Right cardiac atrium (tissue), 5 donors: ENCODE data around the gene FARP2. TPM values are rescaled to one million over a fixed set of nuclear protein-coding genes. Genes with fewer than 3 reads are reported as not detected.
"Not testable (repeated sequence)": the region's sequence is repeated elsewhere in the genome, so short reads cannot be mapped to it uniquely, and the experiment has no call there.

Experiments
- ATAC-seq, 2 donors: fragments of 200-7000 bp; cut with Tn5 transposase; one replicate each; pipeline versions ENCODE4 v1.8.0 to v1.9.1; 2020; ENCODE audit warnings: moderate library complexity in 2 of 2, mild to moderate bottlenecking in 1 of 2
- DNase-seq, 3 donors: peaks; one replicate each; pipeline ENCODE4 v3.0.0-alpha.2; 2020
- H3K27ac ChIP-seq: one replicate; pipeline ENCODE4 v1.5.1; 2013; ENCODE audit warnings: mild to moderate bottlenecking, low read length, control low read depth, moderate library complexity
- H3K27me3 ChIP-seq: one replicate; pipeline ENCODE4 v1.6.1; 2013; ENCODE audit not compliant: control insufficient read depth, insufficient read depth
- H3K4me1 ChIP-seq: one replicate; pipeline ENCODE4 v1.6.1; 2013; ENCODE audit warnings: low read length; ENCODE audit not compliant: control insufficient read depth, insufficient read depth
- H3K4me3 ChIP-seq: one replicate; pipeline ENCODE4 v1.5.1; 2013; ENCODE audit warnings: low read length, control low read depth
- H3K9me3 ChIP-seq: one replicate; pipeline ENCODE4 v1.6.1; 2013; ENCODE audit warnings: low read length; ENCODE audit not compliant: control insufficient read depth
- WGBS: extraction: QIAGEN DNeasy Blood & Tissue Kit; methylation state at CpG from one replicate; pipeline ENCODE4 v1.1.7; 2013; 5-methylcytosine and 5-hydroxymethylcytosine counted together
- intact Hi-C, 4 donors: fragments of 100-400 bp; cut with DNase I; formaldehyde crosslinking; loops; one replicate each; pipeline versions ENCODE4 v1.11.0 to v1.14.0; 2022 to 2023
- polyA plus RNA-seq: library from polyadenylated mRNA; stranded (reverse); fragments of 200-250 nt; gene quantifications from one replicate; pipeline ENCODE4 v1.2.3, GENCODE V29; 2013
- total RNA-seq, 4 donors: library from RNA; stranded (reverse); fragmentation: NEBNext Ultra II Directional; extraction: Animal tissue kit (Norgen Biotek cat#: 25700); gene quantifications; one replicate each; pipeline ENCODE4 v1.2.1, GENCODE V29; 2021
- donor health status: healthy with polysubstance abuse.
- donor health status: DM: no; HTN: yes; CAD: no.
- donor health status: DM: no; HTN: no; CAD: no.
- donor health status: DM: no; HTN: yes; CAD: no; lungs with severe emphysema.
- donor health status: DM: yes; HTN: yes; CAD: no.

The FARP2 gene
- total and polyA plus RNA-seq, 5 donors, result 6.1 to 28.4 (median 24.1) TPM

DNA sequence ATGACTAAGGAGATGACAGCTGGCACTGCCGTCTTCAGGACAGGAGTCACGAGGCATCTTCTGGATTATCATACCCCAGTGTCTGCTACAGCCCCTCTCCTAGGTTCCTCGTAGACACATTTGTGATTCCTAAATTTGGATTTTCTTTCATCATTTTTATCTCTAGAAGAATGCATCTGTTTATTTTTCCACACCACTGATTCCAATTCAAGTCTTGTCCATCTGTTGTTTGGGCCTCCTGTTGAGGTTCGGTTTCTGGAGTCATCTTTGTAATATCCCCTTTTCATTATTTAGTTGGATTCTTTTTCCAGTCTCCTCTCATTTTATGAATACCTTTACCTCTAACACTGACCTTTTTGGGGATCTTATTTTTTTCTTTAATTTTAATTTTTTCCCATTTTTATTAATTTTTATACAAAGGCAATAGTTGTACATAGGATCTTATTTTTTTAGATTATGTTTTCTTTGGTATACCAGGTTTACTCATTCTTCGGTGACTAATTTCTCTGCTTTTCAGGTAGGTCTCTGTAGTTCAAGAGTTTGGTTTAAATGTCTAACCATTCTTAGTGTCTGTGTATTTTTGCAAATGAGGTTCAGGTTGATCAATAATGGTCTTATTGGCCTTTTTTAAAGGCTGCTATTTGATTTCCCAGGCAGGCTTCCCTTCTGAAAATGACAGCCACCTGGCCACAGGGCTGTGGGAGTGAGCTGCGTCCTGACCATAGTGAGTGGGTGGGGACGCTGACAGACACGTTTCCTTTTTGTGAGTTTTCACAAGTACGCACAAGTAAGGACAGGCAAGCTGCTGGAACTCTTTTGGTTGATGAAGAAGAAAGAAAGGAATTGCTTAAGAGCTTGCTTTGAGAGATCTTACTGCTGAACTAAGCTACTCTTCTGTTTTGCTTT is 34.5 kb downstream of the FARP2 start:
- Histone ChIP-seq H3K9me3 (no peaks in the 10 kb centered on the region), H3K4me3 (no peak overlapping the region), H3K27me3 (no peaks in the 10 kb centered on the region), H3K27ac (no peak overlapping the region), H3K4me1 (peaks cover 3% of the 10 kb centered on the region)
- WGBS, result 87% methylated on average over 9 of the region's 9 CpGs
- DNase-seq (no peak), ATAC-seq (no peak)
- intact Hi-C loops, result no loop called here

DNA sequence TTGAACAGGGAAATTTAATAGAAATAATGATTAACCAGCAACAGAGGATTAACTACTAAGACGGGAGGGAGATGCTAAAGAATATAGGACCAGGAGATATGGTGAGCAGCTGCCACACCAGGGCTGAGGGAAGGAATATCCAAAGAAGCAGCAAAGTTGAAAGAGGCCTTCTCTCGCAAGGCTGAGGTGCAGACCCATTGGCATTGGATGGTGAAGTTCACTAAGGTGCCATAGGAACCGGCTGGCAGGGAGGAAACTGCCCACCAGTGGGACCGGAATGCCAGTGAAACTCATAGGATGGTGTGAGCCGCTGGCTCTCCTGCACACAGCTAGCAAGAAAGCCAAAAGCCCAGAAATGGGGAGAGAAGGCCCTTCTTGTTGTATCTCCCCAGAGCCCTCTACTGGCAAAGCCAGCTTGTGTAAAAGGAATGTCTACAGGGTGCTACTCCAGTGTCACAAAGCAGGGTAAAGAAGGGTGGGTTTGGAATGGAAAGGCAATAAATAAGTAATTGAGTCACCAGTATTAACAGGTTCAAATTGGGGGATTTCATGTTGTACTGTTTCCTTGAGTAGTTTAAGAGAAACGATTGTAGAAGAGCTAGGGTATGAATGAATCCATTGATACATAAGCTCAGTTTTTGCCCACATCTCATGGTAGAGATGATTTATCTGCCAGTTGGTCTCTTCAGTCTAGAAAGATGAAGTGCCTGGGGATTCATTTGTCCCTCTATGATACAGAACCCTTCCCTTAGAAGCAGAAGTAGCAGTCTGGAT is 36.0 kb downstream of the FARP2 start:
- 84% methylated on average over 6 of the region's 6 CpGs for WGBS
- Histone ChIP-seq H3K27me3 (no peaks in the 10 kb centered on the region), H3K4me3 (no peak overlapping the region), H3K27ac (no peak overlapping the region), H3K4me1 (peaks cover 1% of the 10 kb centered on the region), H3K9me3 (no peaks in the 10 kb centered on the region)
- no peak for DNase-seq
- peak in 1 of 2 donors; percentile 44 for ATAC-seq
- intact Hi-C loops, result no loop called here

GRCh38 chr2:241392753-241393152 is 36.7 kb downstream of the FARP2 start:
- H3K4me1 ChIP-seq, H3K27ac ChIP-seq, intact Hi-C loops, H3K27me3 ChIP-seq, H3K9me3 ChIP-seq, DNase-seq, ATAC-seq, H3K4me3 ChIP-seq: not testable (repeated sequence)
- WGBS, result 98% methylated on average over 4 of the region's 4 CpGs

DNA sequence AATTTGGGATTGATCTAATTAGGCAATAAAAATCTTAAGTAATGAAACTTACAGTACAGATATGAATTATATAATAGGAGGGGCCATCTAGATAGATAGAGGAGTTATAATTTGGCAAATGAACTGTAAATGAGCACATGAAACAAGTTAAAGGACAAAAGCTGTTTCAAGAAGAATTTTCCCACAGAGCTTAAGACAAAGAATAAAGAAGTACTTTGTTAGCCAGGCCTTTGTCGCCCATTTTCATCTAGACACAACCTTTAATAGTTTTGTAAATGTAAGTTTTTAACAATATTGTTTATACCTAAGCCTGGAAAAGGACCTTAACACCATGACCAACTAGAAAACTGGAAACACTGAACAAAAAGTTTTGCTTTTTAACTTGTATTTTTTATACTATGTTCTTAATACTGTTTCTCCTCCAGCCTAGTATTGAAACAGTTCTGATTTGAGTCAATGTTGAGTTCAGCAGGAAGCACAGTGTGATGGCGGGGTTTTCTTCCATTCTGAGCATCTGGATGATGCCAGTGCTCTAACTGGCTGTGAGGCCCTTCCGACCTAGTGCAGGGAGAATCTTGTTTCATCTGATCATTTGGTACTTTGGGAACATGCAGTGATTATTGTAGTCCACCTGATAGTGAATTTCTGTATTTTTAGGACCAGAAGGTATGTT is 37.6 kb downstream of the FARP2 start:
- ATAC-seq (no peak), DNase-seq (no peak)
- H3K4me3 ChIP-seq, result no peak overlapping the region
- H3K27me3 ChIP-seq, result no peaks in the 10 kb centered on the region
- peaks cover 1% of the 10 kb centered on the region for H3K4me1 ChIP-seq
- intact Hi-C loops, result no loop called here
- H3K9me3 ChIP-seq, result no peaks in the 10 kb centered on the region
- 90% methylated on average over 3 of the region's 3 CpGs for whole genome bisulfite sequencing
- no peak overlapping the region for H3K27ac ChIP-seq

GRCh38 chr2:241396809-241397208 is 40.7 kb downstream of the FARP2 start:
- intact Hi-C loops, ATAC-seq, H3K9me3 ChIP-seq, DNase-seq, H3K27ac ChIP-seq, H3K4me3 ChIP-seq, H3K27me3 ChIP-seq, H3K4me1 ChIP-seq: not testable (repeated sequence)
- 96% methylated on average over 6 of the region's 6 CpGs for WGBS

DNA sequence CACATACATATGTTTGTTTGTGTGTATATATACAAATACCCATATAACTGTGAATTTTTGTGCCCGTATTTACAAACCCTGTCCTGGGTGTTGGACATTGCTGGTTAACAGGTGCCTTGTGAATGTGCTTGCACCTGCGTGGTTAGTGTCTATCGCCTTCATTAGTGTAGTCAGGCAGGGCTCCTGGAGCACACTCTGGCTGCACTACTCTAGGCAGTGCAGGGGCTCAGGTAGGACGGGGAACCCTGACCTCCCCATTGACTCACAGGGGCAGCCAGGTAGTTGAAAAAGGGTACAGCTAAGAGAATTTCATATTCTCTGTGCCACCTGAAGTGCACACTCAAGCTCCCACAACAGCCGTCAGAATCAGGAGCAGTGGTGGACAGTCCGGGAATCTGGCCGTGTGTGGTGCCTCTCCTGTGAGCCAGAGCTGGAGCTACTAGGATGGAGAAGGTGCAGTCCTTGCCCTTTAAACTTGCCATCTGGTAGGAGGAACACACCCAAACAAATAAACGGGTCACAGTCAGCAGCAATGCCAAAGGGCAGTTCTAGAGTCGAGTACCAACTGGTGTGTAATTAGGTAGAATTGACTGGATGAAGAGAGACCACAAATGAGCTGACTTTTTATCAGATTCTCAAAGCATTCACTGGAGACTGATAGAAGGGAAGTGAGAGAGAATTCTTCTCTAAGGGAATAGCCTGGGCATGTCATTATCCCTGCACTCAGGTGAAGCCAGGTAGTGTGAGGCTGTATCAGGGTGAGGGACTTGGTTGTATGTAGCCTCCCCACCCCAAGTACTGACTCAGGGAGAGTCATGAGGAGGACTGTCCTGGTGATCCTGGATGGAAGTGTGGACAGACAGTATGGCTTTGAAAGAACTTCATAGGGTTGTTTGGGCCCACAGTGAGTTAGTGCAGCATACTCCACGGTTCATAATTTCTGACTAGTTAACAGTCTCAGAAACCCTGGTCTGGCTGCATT is 44.1 kb downstream of the FARP2 start:
- H3K27me3 ChIP-seq, result no peaks in the 10 kb centered on the region
- intact Hi-C loops, result no loop called here
- no peaks in the 10 kb centered on the region for H3K9me3 ChIP-seq
- no peak overlapping the region for H3K27ac ChIP-seq
- 88% methylated on average over 10 of the region's 10 CpGs for WGBS
- DNase-seq (no peak), ATAC-seq (no peak)
- no peaks in the 10 kb centered on the region for H3K4me1 ChIP-seq
- no peak overlapping the region for H3K4me3 ChIP-seq

- H3K4me1 ChIP-seq, result no peaks in the 10 kb centered on the region
- ATAC-seq (no peak), DNase-seq (no peak)
- no peaks in the 10 kb centered on the region for H3K9me3 ChIP-seq
- no peaks in the 10 kb centered on the region for H3K27me3 ChIP-seq
- intact Hi-C loops, result no loop called here
- no peak overlapping the region for H3K27ac ChIP-seq
- H3K4me3 ChIP-seq, result no peak overlapping the region
Observed at GRCh38 chr2:241408849-241409248, 52.8 kb downstream of the FARP2 start.

DNA sequence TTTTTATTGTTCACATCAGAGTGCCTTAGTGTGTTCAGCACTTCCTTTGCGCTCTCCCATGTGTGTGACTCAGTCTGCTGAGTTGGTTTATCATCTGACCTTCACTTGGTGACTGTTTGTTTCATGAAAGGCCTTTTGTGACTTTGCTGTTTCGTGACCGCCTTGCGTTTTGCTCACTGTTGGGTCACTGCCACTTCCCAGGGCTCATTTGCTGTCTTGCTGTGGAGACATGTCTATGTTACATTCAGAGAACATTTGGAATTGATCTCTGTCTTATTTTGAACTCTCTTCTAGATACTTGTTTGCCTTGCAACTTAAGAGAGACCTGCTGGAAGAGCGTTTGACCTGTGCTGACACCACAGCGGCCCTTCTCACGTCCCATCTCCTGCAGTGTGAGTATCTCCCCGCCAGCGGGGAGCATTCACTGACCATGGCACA is 54.7 kb downstream of the FARP2 start:
- Histone ChIP-seq H3K4me1 (no peaks in the 10 kb centered on the region), H3K27ac (no peak overlapping the region), H3K27me3 (no peaks in the 10 kb centered on the region), H3K9me3 (no peaks in the 10 kb centered on the region), H3K4me3 (no peak overlapping the region)
- DNase-seq (no peak), ATAC-seq (no peak)
- intact Hi-C loops, result no loop called here
- 90% methylated on average over 9 of the region's 9 CpGs for WGBS

DNA sequence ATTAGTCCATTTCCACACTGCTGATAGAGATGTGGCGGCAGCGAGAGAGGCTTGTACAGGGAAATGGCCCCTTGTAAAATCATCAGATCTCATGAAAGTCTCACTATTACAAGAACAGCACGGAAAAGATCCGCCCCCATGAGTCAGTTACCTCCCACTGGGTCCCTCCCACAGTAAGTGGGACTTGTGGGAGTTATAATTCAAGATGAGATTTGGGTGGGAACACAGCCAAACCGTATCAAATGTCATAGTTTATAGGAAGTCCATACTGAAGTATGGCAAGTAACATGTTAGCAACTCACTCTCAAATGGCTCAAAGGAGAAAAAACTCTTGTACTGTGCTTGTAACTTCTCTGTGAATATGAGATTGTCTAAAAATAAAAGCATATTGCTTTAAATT is 56.1 kb downstream of the FARP2 start:
- WGBS, result 62% methylated on average over 5 of the region's 5 CpGs
- Histone ChIP-seq H3K4me3 (no peak overlapping the region), H3K4me1 (no peaks in the 10 kb centered on the region), H3K27ac (no peak overlapping the region), H3K9me3 (no peaks in the 10 kb centered on the region), H3K27me3 (no peaks in the 10 kb centered on the region)
- intact Hi-C loops, result no loop called here
- ATAC-seq, result no peak
- no peak for DNase-seq

DNA sequence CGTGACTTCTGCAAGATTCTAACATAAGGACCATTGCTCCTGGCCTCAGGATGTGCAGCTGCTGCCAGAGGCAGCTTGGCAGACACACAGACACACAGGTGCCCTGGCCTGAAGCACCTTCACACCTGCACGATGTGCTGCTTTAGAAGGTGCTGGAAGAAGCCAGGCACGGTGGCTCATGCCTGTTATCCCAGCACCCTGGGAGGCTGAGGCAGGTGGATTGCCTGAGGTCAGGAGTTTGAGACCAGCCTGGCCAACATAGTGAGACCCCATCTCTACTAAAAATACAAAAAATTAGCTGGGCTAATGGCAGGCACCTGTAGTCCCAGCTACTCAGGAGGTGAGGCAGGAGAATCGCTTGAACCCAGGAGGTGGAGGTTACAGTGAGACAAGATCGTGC is 57.4 kb downstream of the FARP2 start:
- intact Hi-C loops, ATAC-seq: not testable (repeated sequence)
- 82% methylated on average over 5 of the region's 5 CpGs for WGBS

More for the DNA sequence above, 57.4 kb downstream of the FARP2 start:
- not testable (repeated sequence) for H3K4me1 ChIP-seq, DNase-seq, H3K4me3 ChIP-seq, H3K27me3 ChIP-seq, H3K9me3 ChIP-seq, H3K27ac ChIP-seq
